ENCODE data around the gene AKR1B15. TPM values are rescaled to one million over a fixed set of nuclear protein-coding genes. Genes with fewer than 3 reads are reported as not detected.

The AKR1B15 gene
- not detected in 2 replicates for total RNA-seq

DNA sequence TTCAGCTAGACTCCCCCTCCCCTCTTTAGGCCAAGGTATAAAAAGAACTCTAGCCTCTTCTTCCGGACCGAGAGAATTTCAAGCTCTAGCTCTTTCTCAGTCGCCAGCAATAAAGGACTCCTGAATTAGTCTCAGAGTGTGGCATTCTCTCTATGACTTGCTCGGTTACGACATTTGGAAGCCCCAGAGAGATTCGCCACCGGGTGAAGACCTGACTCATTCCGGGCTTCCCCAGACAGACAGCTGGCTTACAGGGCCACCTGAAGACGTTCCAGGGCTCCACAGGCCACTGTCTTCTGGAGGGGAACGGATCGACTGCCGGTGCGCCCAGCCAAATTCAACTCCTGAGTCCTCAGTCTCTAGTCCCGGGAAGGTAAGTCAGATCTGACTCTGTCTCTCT is at the start of gene AKR1B15:
Gene AKR1B15, plus strand, starts transcription at position 234 of the 400 bp plus-strand sequence. CDS start 15,510 bp downstream, outside the sequence.

Other genes starting within 250 kb of the AKR1B15 start
- gene SLC35B4, start 232.2 kb upstream of the AKR1B15 start, total RNA-seq, result 16.6 and 18.6 TPM in 2 replicates
- gene AKR1B1, start 90.0 kb upstream of the AKR1B15 start, total RNA-seq, result 58.2 and 63.2 TPM in 2 replicates
- 0.30 and 0.55 TPM in 2 replicates for gene AKR1B10, start 21.5 kb upstream of the AKR1B15 start, total RNA-seq
- gene BPGM, start 97.7 kb downstream of the AKR1B15 start, total RNA-seq, result 19.3 and 45.1 TPM in 2 replicates
- gene CALD1, start 230.5 kb downstream of the AKR1B15 start, total RNA-seq, result 600 and 815 TPM in 2 replicates